GM19438 (cell line): ENCODE measurements around the gene RAD51B.

Experiments used
- ATAC-seq: cut with Tn5 transposase; IDR thresholded peaks from one replicate; pipeline ENCODE4 v1.9.1; 2021; ENCODE audit warnings: low read depth; ENCODE audit not compliant: unreplicated experiment

Gene RAD51B

GRCh38 chr14:68639758-68640574 lies 820.4 kb downstream of the RAD51B start:
- ATAC-seq = no peak

GRCh38 chr14:68643673-68644072 lies 824.1 kb downstream of the RAD51B start:
- ATAC-seq = no peak

- no peak for ATAC-seq
Observed at GRCh38 chr14:68644101-68644500, 824.5 kb downstream of the RAD51B start.

GRCh38 chr14:68645371-68645770 lies 825.8 kb downstream of the RAD51B start:
- no peak for ATAC-seq

GRCh38 chr14:68649476-68650189 lies 830.1 kb downstream of the RAD51B start:
- no peak for ATAC-seq

- ATAC-seq = no peak
Observed at GRCh38 chr14:68650404-68650994, 830.9 kb downstream of the RAD51B start.

- ATAC-seq = no peak
Observed at GRCh38 chr14:68651075-68651474, 831.5 kb downstream of the RAD51B start.

- ATAC-seq = no peak
Observed at GRCh38 chr14:68651652-68652432, 832.3 kb downstream of the RAD51B start.

GRCh38 chr14:68652433-68652690 lies 832.8 kb downstream of the RAD51B start:
- no peak for ATAC-seq

GRCh38 chr14:68653108-68653507 lies 833.5 kb downstream of the RAD51B start:
- no peak for ATAC-seq

- no peak for ATAC-seq
Observed at GRCh38 chr14:68653804-68654203, 834.2 kb downstream of the RAD51B start.

GRCh38 chr14:68654471-68654941 lies 834.9 kb downstream of the RAD51B start:
- no peak for ATAC-seq

GRCh38 chr14:68655021-68655831 lies 835.6 kb downstream of the RAD51B start:
- no peak for ATAC-seq

- ATAC-seq = no peak
Observed at GRCh38 chr14:68655911-68656316, 836.3 kb downstream of the RAD51B start.

- no peak for ATAC-seq
Observed at GRCh38 chr14:68656452-68656851, 836.9 kb downstream of the RAD51B start.

GRCh38 chr14:68657300-68658028 lies 837.9 kb downstream of the RAD51B start:
- no peak for ATAC-seq

GRCh38 chr14:68658029-68658509 lies 838.5 kb downstream of the RAD51B start:
- ATAC-seq = no peak

- no peak for ATAC-seq
Observed at GRCh38 chr14:68658943-68659931, 839.7 kb downstream of the RAD51B start.
